AG08396 (cell line): Measurements from ENCODE around the gene ADCY6.

ENCODE experiments used
- DNase-seq: peaks from one replicate; pipeline ENCODE4 v3.0.0; 2012; ENCODE audit warnings: low spot score, mixed read lengths

The ADCY6 gene

GRCh38 chr12:48815126-48816110 is 26.5 kb upstream of the ADCY6 start:
- DNase-seq: peak; percentile 88

GRCh38 chr12:48814262-48815125 is 25.6 kb upstream of the ADCY6 start:
- peak; percentile 93 for DNase-seq

GRCh38 chr12:48813465-48814261 is 24.8 kb upstream of the ADCY6 start:
- no peak for DNase-seq

GRCh38 chr12:48812389-48812788 is 23.5 kb upstream of the ADCY6 start:
- DNase-seq: no peak

GRCh38 chr12:48811437-48812090 is 22.7 kb upstream of the ADCY6 start:
- DNase-seq: no peak

GRCh38 chr12:48810903-48811431 is 22.1 kb upstream of the ADCY6 start:
- peak; percentile 87 for DNase-seq

- no peak for DNase-seq
Measured at GRCh38 chr12:48807981-48808380, 19.1 kb upstream of the ADCY6 start.

- DNase-seq: no peak
Measured at GRCh38 chr12:48803675-48804074, 14.8 kb upstream of the ADCY6 start.

- no peak for DNase-seq
Measured at GRCh38 chr12:48800971-48801370, 12.1 kb upstream of the ADCY6 start.

GRCh38 chr12:48800457-48800856 is 11.6 kb upstream of the ADCY6 start:
- DNase-seq: no peak

- DNase-seq: no peak
Measured at GRCh38 chr12:48796976-48797375, 8.1 kb upstream of the ADCY6 start.

GRCh38 chr12:48795550-48796455 is 6.9 kb upstream of the ADCY6 start:
- DNase-seq: peak; percentile 86

GRCh38 chr12:48794870-48795269 is 6.0 kb upstream of the ADCY6 start:
- no peak for DNase-seq

GRCh38 chr12:48793696-48794095 is 4.8 kb upstream of the ADCY6 start:
- no peak for DNase-seq

- no peak for DNase-seq
Measured at GRCh38 chr12:48789858-48790326, 1.0 kb upstream of the ADCY6 start.

GRCh38 chr12:48788524-48788853 is 400 bp downstream of the ADCY6 start:
- no peak for DNase-seq

- no peak for DNase-seq
Measured at GRCh38 chr12:48787791-48788523, 932 bp downstream of the ADCY6 start.

- no peak for DNase-seq
Measured at GRCh38 chr12:48786591-48787544, 2.0 kb downstream of the ADCY6 start.
